Measurements from ENCODE around the gene PXDN.
"Not testable (repeated sequence)": the region's sequence is repeated elsewhere in the genome, so short reads cannot be mapped to it uniquely, and the experiment has no call there.

The PXDN gene, protein sequence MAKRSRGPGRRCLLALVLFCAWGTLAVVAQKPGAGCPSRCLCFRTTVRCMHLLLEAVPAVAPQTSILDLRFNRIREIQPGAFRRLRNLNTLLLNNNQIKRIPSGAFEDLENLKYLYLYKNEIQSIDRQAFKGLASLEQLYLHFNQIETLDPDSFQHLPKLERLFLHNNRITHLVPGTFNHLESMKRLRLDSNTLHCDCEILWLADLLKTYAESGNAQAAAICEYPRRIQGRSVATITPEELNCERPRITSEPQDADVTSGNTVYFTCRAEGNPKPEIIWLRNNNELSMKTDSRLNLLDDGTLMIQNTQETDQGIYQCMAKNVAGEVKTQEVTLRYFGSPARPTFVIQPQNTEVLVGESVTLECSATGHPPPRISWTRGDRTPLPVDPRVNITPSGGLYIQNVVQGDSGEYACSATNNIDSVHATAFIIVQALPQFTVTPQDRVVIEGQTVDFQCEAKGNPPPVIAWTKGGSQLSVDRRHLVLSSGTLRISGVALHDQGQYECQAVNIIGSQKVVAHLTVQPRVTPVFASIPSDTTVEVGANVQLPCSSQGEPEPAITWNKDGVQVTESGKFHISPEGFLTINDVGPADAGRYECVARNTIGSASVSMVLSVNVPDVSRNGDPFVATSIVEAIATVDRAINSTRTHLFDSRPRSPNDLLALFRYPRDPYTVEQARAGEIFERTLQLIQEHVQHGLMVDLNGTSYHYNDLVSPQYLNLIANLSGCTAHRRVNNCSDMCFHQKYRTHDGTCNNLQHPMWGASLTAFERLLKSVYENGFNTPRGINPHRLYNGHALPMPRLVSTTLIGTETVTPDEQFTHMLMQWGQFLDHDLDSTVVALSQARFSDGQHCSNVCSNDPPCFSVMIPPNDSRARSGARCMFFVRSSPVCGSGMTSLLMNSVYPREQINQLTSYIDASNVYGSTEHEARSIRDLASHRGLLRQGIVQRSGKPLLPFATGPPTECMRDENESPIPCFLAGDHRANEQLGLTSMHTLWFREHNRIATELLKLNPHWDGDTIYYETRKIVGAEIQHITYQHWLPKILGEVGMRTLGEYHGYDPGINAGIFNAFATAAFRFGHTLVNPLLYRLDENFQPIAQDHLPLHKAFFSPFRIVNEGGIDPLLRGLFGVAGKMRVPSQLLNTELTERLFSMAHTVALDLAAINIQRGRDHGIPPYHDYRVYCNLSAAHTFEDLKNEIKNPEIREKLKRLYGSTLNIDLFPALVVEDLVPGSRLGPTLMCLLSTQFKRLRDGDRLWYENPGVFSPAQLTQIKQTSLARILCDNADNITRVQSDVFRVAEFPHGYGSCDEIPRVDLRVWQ (N-terminal part only)

DNA sequence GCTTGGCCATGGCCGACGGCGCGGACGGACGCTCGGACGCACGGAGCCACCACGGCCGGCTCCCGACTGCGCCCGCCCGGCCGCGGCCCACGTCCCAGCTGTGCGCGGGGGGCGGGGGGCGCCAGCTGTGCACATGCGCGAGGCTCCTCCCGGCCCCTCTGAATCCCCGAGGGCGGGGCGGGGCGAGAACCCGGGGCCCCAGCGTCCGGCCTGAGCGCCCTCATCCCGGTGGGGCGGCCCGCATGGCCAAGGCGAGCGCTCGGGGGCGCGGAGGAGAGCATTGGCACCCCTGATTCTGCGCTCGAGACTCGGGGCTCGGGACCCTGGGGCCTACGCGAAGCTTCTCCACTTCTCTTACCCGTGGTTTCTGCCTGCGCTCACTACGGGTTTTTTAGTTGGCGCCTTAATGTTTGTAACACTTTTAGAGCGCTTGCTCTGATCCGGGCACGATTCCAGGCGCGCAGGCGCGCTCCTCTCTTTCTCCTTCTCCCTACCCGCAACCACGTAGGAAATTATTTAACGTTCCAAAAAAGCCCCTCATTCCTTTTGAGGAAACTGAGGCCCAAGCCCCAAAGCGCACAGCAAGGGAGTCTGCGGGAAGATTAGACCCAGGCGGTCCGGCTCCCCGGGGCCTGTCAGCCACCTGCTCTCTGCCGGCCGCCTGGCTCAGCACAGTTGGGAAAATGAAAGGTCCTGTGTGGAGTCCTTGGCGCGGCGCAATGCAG lies at the start of gene PXDN:
Gene PXDN (minus strand): TSS at position 70 of the 725 bp plus-strand sequence. CDS start 60 bp downstream, at position 10.
- no peak for DNase-seq (ENCODE audit: low read depth in 3 of 3, low spot score in 1 of 3)

DNA sequence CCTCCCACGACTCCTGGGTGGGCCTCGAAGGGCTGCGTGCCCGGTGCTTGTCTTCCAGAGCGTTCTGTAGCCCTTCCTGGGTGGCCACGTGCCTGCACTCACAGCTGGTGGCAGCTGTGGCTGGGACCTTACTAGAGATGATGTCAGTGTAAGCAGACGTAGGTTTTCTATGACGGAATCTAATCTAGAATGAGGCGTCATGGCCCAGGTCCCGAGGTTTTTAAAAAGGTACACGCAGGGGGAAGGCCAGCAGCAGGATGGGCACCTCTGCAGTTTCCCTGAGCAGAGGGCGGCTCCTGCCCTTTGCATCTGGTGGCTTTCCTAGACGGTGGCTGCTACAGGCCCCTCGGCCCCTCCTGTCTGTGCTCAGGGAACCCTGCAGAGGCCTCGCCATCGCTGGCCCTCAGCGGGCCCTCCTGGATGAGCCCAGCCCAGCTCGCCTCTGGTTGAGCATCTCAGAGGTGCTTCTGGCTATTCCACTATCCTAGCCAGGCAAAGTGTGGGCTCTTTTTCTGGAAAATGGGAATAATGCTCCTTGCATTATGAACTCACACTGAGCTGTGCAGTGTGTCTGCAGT lies 49.6 kb upstream of the PXDN start:
- DNase-seq (ENCODE audit: low read depth in 3 of 3, low spot score in 1 of 3) = no peak

DNA sequence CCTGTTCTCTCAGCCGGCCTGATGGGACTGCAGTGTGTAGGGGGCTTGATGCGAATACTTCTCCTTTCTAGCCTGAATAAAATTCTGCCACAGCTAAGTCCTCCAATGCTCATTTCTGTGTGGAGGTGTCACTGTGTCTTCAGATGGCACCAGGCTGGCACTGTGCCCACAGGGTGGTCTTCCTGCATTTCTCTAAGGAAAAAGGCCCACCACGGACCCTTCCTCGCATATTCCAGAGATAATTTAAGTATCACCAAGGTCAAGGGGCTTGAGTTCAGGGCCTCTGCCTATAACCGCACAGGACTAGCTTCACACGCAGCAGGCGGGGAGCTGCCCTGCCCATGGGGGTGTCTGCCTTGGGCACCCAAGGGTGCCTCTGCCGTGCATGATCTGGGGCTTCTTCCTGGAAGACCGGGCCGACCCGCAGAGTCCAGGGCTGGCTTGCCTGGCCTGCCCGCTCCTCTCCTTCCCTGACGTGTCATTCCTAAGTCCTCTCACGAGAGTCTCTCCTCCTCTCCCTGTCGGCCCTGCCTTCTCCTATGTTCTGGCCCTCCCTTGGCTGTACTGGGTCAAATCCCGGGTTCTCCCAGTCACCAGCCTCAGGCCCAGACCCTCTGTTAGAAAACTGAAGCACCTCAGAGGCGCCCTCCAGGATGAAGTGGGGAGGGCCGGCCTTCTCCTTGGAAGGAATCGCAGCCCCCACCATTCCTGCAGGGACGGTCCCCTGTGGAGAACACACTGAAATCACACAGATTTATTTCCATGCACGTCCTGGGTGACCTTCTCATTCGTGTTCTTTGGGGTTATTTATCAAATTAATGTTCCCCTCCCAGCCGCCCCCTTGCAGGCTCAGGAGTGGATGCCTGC lies 48.9 kb upstream of the PXDN start:
- DNase-seq (ENCODE audit: low read depth in 3 of 3, low spot score in 1 of 3) = no peak

DNA sequence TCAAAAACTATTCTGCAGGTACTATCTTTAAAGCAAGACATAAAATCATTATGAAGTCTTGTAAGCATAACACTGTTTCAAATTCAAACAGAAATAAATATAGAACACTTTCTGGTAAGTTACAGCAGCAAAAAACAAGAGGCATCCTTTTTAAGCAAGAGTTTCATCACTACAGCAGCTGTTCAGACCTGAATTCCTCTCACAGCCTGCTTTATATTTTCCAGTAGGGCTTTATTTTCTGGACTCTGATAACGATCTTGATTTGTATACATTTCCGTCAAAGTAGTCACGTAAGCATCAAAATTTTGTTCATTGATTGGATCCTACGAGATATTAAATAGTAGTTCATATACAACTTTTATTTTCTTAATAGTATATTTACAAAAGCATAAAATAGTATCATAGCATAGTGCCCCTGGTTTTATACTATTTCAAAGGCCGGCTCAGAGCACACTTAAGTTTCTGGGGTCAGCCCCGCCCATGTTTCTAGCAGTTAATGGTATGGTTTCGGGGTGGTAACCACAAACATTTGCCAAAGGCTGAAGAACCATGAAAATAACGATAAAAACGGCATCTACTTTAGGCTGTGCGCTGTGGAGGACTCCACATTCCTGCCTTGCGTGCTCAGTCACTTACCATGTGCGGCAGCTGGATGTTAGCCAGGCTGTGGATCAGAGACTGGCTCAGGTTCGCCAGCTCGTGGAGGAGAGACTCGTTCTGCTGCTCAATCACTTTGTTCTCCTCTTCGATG lies 47.5 kb upstream of the PXDN start:
- no peak for DNase-seq (ENCODE audit: low read depth in 3 of 3, low spot score in 1 of 3)

DNA sequence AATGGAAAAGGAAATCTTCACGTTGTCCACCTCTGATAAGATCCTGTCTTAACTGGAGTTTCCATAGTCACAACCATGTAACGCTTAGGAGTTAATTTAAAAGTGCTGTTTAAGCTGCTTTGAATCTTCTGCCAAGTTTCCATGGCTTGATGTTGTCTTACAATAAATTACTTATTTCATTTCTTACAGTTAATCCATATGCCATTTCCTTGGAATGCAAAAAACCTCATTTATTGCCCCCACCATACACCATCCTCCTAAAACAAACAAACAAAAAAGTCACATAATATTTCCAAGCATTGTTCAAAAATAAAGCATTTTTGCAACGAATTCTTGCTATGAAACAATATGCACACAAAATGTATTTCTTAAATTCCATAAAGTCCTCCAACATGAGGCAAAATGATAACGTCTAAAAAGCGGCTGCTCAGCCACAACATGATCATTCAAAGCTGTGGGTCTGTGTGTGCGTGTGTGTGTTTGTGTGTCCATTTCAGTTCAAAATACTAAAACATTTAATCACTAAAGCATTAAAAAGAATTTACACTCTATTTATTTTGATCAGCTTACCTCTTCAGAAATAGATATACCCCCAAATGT lies 46.8 kb upstream of the PXDN start:
- DNase-seq (ENCODE audit: low read depth in 3 of 3, low spot score in 1 of 3) = no peak

DNA sequence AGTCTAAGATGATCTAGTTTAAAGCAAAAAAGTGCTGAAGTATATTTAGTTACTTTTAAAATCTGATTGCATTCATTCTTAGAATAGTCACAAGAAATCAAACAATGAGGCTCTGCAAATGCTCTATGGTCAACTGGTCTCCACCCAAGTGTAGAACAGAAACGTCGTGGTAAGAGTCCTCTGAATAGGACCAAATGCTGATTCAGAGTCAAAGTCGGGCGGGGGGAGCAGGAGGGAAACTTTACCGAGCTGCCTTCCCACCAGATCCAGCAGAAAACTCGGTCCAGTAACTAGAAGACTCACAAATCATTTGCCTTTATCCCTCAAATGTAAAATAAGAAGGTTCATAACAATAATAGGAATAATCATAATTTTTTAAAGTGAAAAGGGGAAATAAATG lies 46.2 kb upstream of the PXDN start:
- no peak for DNase-seq (ENCODE audit: low read depth in 3 of 3, low spot score in 1 of 3)

DNA sequence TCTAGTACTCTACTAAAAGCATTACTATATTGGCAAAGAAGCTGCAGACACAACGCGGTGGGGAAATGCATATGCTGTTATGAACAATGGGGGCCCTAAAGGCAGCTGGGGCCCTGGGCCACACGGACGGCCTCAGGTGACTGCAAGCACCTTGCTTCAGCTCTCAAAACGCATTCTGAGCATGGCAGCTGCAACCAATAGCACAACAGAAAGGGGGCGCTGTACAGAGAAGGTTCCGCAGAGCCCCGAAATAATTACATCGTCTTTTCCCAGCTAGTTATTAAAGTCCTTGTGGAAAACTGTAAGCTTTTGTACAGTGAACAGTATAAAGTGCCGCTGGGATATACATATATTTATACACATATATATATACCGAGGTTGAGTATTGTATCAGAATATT lies 45.3 kb upstream of the PXDN start:
- no peak for DNase-seq (ENCODE audit: low read depth in 3 of 3, low spot score in 1 of 3)

DNA sequence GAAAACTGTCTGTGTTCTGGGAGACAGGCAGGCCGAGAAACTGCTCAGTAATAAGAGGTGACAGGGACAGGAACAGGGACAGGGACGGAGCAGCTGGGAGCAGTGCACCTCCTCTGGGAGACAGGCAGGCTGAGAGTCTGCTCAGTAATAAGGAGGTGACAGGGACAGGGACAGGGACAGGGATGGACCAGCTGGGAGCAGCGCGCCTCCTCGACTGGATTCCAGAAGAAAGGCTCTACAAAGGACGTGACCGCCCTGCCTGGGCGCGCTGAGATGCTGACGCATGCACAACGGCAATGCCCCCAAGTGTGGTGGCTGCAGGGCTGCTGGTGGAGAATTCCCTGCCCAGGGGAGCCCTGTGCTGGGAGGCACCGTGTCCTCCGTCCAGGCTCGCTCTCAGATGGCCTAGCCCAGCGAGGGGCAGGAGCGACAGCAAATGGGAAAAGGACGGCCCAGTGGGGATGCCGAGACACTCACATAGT lies 44.2 kb upstream of the PXDN start:
- no peak for DNase-seq (ENCODE audit: low read depth in 3 of 3, low spot score in 1 of 3)

DNA sequence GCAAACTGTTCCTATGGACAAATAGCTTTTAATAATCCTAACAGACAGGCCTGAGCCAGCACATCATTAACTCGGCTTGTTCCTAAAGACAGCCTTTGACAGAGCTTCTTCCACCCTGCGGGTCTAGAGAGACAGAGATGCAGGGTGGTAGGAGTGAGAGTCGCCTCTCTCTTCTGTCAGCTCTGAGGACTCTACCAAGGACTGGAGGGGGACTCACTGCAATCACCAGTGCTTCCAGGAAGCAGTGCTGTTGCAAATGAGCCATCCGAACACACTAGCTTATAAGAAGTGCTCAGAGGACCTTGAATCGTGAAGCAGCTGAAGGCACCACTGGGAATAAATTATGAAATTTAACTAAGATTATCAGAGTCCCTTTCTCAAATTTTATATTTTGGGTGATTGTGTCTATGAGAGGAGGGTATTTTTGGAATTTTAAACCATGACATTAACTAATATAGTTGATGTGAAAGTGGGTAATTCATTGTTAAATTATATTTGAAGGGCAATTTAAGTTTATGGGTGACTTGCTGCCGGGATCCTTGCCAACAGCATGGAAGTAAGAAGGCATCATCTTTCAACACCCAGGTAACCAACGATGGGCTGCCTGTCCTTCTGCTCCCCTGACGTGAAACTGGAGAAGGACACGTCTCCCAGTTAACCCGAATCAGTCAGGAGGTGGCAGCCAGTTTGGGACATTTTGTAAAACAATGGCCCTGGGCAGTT lies 43.6 kb upstream of the PXDN start:
- no peak for DNase-seq (ENCODE audit: low read depth in 3 of 3, low spot score in 1 of 3)

DNA sequence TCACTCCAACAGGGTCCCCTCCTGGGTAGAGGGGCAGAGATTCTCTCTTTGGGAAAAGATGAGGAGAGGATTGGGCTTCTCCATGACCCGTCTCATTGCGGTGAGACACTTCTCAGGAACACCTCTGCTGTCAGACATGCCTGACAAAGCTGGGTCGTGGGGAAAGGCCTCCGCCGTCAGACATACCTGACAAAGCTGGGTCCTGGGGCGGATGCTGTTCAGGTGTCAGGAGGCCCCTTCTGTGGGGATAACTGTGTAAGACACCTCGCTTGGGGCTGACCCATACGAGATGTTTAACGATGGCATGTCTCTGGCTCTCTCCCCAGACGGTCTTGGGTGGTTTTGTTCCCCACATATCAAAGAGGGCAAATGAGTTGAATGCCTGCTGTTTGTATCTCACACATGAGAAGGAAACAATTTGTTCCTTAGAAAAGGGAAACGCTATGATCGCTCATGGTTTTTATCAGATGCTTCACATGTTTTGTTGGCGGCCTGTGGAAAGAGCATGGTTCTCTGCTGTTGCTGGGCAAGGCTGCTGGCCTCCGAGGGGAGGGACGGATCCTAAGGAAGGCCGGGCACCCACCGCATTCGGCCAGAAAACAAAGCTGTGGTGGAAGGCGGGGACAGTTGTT lies 40.8 kb upstream of the PXDN start:
- no peak for DNase-seq (ENCODE audit: low read depth in 3 of 3, low spot score in 1 of 3)

DNA sequence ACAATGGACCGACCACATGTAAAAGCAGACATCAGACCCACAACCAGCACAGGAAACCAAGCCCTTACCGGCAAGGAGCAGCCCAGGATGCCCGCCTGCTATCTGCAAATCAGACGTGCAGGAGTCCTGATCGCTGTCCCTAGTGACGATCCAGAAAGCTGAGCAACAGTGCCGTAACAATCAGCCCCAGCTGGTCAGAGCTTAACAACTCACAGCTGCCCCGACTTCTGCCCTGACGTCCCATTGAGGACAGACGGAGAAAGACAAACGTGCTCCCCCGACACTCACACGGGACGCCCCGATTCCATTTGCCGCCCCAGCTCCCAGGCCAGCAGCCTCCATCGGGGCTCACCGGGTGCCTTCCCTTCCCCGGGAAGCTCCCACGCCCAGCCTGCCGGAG lies 39.8 kb upstream of the PXDN start:
- no peak for DNase-seq (ENCODE audit: low read depth in 3 of 3, low spot score in 1 of 3)

DNA sequence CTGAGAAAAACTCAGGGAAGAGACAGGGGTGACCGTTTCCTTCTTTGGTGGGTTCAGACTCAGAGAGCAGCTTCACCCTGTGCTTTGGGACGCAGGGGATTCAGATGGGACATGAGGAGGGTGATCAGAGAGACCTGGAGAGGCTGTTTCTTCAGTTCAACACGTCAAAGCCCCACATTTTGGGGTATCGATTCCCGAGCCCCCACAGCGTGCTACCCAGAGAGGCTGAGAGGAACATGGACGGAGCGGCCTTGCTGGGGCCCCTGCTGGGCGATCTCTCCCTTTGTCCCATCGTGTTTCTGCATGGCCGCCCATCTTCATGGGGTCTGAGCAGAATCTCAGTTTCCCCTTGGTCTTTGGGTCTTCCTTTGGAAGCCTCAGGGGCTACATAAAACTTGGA lies 38.2 kb upstream of the PXDN start:
- DNase-seq (ENCODE audit: low read depth in 3 of 3, low spot score in 1 of 3) = no peak

DNA sequence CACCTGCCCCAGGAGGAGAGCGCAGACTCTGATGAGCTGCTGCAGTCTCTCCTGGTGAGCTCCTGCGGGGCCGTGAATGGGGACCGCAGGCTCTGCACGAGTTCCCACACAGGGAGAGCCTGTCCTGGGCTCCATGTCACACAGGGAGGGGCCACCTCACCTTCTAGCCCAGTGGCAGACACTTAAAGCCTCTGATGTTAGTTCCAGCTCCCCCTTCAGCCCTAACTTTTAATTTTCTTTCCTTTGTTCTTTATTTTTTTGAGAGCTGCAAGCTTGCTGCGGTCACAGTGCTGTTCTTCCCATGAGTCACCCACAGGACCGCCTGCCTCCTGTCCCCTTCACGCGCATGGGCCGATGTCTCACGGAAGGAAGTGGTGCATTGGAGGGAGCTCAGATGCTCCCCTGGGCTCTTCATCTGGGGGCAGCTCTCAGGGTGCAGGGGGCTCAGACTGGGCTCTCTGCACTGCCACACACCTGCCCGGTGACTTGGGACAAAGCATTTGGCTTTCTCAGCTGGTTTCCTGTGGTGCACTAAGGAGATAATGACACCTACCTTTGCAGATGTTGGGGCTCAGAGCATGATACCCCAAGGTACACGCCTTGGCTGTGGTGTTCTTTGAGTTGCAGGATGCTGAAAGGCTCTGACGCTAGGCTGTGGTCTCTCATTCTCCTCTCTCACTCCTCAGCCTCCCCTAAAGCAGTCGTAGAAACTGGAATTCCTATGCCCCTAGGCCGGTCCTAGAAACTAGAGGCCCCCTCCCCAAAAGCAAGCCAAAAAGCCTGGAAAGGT lies 37.2 kb upstream of the PXDN start:
- no peak for DNase-seq (ENCODE audit: low read depth in 3 of 3, low spot score in 1 of 3)

DNA sequence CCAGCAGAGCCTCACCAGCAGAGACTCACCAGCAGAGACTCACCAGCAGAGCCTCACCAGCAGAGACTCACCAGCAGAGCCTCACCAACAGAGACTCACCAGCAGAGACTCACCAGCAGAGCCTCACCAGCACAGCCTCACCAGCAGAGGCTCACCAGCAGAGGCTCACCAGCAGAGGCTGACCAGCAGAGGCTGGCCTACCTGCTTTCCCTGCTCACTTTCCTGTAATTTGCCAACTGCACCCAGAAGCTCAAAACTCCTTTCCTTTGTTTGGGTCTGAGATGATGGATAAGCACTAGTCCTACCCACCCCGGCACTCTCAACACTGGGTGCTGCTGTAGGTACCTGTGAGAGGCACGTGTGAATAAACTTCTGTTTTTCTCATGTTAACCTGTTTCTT lies 36.4 kb upstream of the PXDN start:
- no peak for DNase-seq (ENCODE audit: low read depth in 3 of 3, low spot score in 1 of 3)

DNA sequence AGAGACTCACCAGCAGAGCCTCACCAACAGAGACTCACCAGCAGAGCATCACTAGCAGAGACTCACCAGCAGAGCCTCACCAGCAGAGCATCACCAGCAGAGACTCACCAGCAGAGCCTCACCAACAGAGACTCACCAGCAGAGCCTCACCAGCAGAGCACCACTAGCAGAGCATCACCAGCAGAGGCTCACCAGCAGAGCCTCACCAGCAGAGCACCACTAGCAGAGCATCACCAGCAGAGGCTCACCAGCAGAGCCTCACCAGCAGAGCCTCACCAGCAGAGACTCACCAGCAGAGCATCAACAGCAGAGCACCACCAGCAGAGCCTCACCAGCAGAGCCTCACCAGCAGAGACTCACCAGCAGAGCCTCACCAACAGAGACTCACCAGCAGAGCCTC lies 35.7 kb upstream of the PXDN start:
- DNase-seq (ENCODE audit: low read depth in 3 of 3, low spot score in 1 of 3) = not testable (repeated sequence)

DNA sequence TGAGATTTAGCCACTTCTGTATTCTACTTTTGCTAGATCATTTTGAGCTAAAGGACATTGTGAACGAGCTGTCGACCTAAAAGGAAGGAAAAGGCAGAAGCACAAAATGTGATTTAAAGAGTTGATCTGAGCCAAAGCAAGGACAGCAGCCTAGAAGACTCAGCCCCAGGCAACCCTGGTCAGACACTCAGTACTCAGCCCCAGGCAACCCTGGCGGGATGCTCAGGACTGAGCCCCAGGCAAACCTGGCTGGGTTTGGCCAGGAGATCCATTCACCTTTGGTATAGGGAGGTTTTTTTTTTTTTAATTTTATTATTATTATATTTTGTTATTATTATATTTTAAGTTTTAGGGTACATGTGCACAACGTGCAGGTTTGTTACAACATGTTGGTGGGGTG lies 34.3 kb upstream of the PXDN start:
- no peak for DNase-seq (ENCODE audit: low read depth in 3 of 3, low spot score in 1 of 3)
